NCI-H1105 treated with DMSO at 0.1 percent for 48 hours (cell line): ENCODE measurements around the gene WWOX.

Experiments
- DNase-seq: peaks from one replicate; lab custom pipeline; 2025; lab: John Stamatoyannopoulos, UW

Gene WWOX

GRCh38 chr16:78353640-78354275, 254.3 kb downstream of the WWOX start:
- DNase-seq: peak; percentile 68

DNA sequence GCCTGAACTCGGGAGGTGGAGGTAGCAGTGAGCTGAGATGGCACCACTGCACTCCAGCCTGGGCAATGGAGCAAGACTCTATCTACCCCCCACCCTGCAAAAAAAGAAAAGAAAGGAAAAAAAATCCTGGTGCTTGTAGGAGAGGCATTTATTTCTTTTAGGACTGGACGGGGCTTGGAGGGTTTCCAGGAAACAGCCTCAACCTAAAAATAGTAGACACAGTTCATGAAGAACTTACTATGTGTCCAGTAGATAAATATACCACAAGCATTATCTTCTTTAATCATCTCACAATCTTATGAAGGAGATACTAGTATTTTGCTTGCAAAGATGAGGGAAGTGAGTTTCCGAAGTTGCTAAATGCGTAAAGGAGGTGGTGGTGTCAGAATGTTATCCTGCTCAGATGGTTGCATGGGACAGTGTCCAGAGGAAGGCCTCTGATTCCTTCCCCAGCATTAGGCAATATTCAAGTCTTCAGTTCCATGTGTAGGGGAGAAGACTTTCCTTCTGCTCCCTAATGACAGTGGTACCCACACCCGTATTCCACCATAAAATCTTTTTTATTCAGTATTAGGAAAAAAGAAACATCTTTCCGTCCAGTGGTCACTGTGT, 263.2 kb downstream of the WWOX start:
- no peak for DNase-seq

GRCh38 chr16:78363843-78364555, 264.5 kb downstream of the WWOX start:
- no peak for DNase-seq

GRCh38 chr16:78364556-78364880, 265.1 kb downstream of the WWOX start:
- no peak for DNase-seq

GRCh38 chr16:78365366-78365765, 265.9 kb downstream of the WWOX start:
- no peak for DNase-seq

- DNase-seq: no peak
Observed at GRCh38 chr16:78368121-78369102, 269.0 kb downstream of the WWOX start.

GRCh38 chr16:78372277-78372676, 272.8 kb downstream of the WWOX start:
- DNase-seq: no peak

DNA sequence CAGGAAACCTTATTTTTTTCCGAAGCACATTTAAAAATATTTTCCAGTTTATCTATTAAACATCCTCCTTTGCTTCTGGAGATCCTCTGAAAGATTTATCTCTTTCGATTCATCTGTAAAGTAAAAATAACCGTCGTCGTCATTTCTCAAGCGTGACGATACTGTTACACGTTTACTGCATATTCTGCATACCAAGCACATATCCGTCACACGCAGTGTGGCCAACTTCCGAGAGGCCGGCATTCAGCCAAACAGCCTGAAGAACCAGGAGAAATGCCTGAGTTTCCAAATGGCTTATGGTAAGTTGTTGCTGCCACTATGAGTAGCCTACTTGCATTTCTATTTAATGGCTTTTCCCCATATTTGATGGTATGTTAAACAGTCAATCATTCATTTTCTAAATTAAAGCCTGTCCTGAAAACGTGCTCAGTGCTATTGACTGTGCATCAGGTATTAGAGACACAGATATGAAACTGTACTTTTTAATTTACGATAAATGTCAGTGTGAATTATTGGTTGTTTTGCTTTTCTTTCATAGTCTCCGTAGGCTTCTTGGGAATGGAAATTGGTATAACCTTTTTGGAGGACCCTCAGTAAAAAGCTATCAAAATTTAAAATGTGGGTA, 275.7 kb downstream of the WWOX start:
- DNase-seq: no peak

- DNase-seq: no peak
Observed at GRCh38 chr16:78376452-78376851, 277.0 kb downstream of the WWOX start.

DNA sequence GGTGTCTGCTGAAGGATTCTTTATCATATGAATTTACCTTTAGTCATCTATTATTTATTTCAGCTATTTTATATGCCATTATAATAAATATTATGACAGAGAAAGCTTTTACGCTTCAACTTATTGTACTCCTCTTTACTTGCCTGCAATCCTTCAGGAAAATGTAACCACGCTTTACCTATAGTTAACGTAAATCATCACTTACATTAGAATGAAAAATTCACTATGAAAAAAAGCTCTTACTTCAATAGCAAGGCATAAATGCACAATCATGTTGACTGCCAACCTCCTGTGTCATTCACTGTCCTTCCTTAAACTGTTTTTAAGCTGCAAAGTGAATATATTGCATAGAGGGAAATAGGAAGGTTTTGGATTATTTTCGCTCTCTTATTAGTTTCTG, 277.9 kb downstream of the WWOX start:
- DNase-seq: no peak

GRCh38 chr16:78381060-78381459, 281.6 kb downstream of the WWOX start:
- no peak for DNase-seq

DNA sequence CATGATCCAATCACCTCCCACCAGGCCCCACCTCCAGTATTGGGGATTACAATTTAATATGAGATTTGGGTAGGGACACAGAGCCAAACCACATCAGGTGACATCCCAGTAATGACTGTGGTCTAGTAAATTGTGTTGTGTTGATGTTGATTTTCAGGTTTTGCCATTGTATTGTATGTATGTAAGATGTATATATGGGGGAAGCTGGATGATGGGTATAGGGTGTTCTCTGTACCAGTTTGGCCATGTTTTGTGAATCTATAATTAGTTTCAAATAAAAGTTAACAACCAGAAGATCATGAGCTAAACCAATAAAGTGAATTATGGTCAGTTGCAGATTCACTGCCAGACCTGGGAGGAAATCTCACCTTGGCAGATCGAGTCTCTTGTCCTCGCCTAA, 283.7 kb downstream of the WWOX start:
- no peak for DNase-seq

GRCh38 chr16:78385086-78385805, 285.8 kb downstream of the WWOX start:
- no peak for DNase-seq

DNA sequence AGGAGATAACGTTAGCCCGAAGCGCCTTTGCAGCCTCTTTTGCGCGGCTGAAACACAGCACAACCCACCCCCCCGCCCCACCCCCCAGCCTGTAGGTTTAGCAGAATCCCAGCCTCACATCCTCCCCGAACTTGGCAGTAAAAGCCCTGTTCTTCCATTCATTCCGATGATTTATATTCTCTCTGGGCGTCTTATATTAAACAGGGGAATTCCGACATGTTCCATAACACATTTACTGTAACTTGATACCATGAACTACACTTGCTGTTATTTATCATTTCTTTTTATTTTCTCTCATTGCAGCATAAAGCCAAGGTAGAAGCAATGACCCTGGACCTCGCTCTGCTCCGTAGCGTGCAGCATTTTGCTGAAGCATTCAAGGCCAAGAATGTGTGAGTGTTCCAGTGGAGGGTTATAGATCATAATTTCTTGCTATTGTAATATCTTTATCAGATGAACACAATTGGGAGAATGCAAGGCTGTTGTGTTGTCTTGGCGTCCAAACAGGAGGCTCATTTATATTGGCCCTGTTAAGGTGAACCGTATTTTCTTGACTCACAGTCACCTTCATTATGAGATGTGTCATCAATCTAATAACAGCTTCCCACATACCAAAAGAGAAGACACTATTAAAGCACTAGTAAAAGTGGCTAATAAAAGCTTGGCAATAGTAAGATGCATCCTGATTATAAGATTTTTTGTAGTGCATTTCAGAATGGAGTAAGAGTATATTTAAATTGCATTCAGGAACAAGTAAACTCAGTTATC, 287.3 kb downstream of the WWOX start:
- DNase-seq: no peak

DNA sequence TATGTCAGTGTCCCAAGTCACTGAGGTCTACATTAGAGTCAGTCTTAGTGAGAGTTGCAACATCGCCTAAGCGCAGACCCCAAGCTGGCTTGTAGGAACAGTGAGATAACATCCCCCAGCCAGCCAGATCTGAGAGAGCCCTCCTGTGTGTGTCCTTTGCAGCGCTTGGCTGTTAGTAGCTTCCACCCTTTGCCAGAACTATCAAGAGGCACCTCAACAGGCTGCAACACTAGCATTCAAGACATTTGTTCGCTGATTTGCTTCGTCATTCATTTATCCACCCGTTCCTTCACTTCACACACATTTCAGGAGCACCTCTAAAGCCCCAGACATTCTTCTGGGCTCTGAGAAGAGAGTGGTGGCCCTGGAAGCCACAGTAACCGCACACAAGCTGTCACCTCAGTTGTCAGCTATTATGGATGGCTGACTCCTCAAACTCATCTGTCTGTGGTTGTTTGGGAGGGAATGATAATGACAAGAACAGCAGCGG, 289.6 kb downstream of the WWOX start:
- DNase-seq: no peak

GRCh38 chr16:78390092-78390491, 290.6 kb downstream of the WWOX start:
- DNase-seq: no peak

GRCh38 chr16:78390508-78391324, 291.3 kb downstream of the WWOX start:
- no peak for DNase-seq

GRCh38 chr16:78392585-78393195, 293.2 kb downstream of the WWOX start:
- DNase-seq: no peak

- DNase-seq: no peak
Observed at GRCh38 chr16:78395035-78395434, 295.6 kb downstream of the WWOX start.
